H1 (cell line): Measurements from ENCODE around the gene TOGARAM1. TPM values are rescaled to one million over a fixed set of nuclear protein-coding genes. Genes with fewer than 3 reads are reported as not detected.

ENCODE experiments used
- CTCF ChIA-PET: fragments of 300-600 bp; sonication (Branson Sonifier 250); formaldehyde crosslinking; loops from one replicate; lab custom pipeline; 2021; ENCODE audit not compliant: partially characterized antibody; lab: Charles Lee
- POLR2A ChIA-PET: fragments of 300-600 bp; sonication (Branson Sonifier 250); formaldehyde crosslinking; loops from one replicate; lab custom pipeline; 2021; ENCODE audit warnings: inconsistent platforms; ENCODE audit not compliant: partially characterized antibody; lab: Charles Lee
- DNase-seq, 2 experiments: peaks; one replicate each; pipeline versions ENCODE4 v3.0.0 to v3.0.0-alpha.2; 2010 to 2022; ENCODE audit warnings: low spot score in 2 of 2, low read depth in 1 of 2, mixed read lengths in 1 of 2
- FAIRE-seq: peaks from 2 replicates; lab custom pipeline; 2011; peaks lifted over from hg19 to GRCh38; lab: Jason Lieb, UNC
- H2AFZ ChIP-seq: 2 replicates; pipeline ENCODE4 v1.8.1; 2012; ENCODE audit warnings: low read length, inconsistent platforms
- H2AK5ac ChIP-seq: 2 replicates; pipeline ENCODE4 v1.6.1; 2013; ENCODE audit warnings: low read depth, low read length
- H2BK120ac ChIP-seq: replicated peaks from 2 replicates; pipeline ENCODE3; 2013; ENCODE audit warnings: low read depth, low read length, inconsistent platforms
- H2BK12ac ChIP-seq: 2 replicates; pipeline ENCODE4 v1.6.1; 2013; ENCODE audit warnings: low read depth, low read length
- H2BK15ac ChIP-seq: 2 replicates; pipeline ENCODE4 v1.6.1; 2013; ENCODE audit warnings: low read length
- H2BK20ac ChIP-seq: 2 replicates; pipeline ENCODE4 v1.6.1; 2013; ENCODE audit warnings: low read length
- H2BK5ac ChIP-seq: 2 replicates; pipeline ENCODE4 v1.6.1; 2013; ENCODE audit warnings: low read depth, low read length
- H3K14ac ChIP-seq: 2 replicates; pipeline ENCODE4 v1.6.1; 2013; ENCODE audit warnings: inconsistent platforms; ENCODE audit not compliant: insufficient read length
- H3K18ac ChIP-seq: 2 replicates; pipeline ENCODE4 v1.6.1; 2013; ENCODE audit warnings: low read length; ENCODE audit errors: extremely low read depth
- H3K23ac ChIP-seq: 2 replicates; pipeline ENCODE4 v1.6.1; 2013; ENCODE audit warnings: inconsistent platforms; ENCODE audit not compliant: insufficient read length
- H3K23me2 ChIP-seq: 2 replicates; pipeline ENCODE4 v1.6.1; 2013; ENCODE audit warnings: low read depth, low read length
- H3K27ac ChIP-seq: 2 replicates; pipeline ENCODE4 v1.6.1; 2011; ENCODE audit warnings: low read depth, low read length, inconsistent platforms
- H3K27me3 ChIP-seq, 4 experiments: replicated peaks in 1 of 4; 1 replicate in 1 of 4; 2 replicates in 3 of 4; pipeline versions ENCODE4 v1.6.1 to v1.8.1; 2011 to 2013; ENCODE audit warnings: low read length in 3 of 4, mild to moderate bottlenecking in 3 of 4, inconsistent platforms in 2 of 4, mixed read lengths in 2 of 4, moderate library complexity in 1 of 4; ENCODE audit not compliant: control insufficient read depth in 3 of 4, insufficient read depth in 3 of 4; ENCODE audit errors: extremely low read depth in 1 of 4
- H3K36me3 ChIP-seq, 4 experiments: 2 replicates each; pipeline versions ENCODE4 v1.6.1 to v1.8.1; 2011 to 2013; ENCODE audit warnings: mild to moderate bottlenecking in 4 of 4, low read length in 3 of 4, moderate library complexity in 2 of 4, control low read depth in 1 of 4, inconsistent platforms in 1 of 4; ENCODE audit not compliant: insufficient read depth in 4 of 4, control insufficient read depth in 2 of 4
- H3K4ac ChIP-seq: replicated peaks from 2 replicates; pipeline ENCODE3; 2013; ENCODE audit warnings: low read length, low read depth, mixed read lengths, inconsistent platforms; ENCODE audit not compliant: insufficient read length
- H3K4me1 ChIP-seq, 4 experiments: replicated peaks in 1 of 4; 1 replicate in 1 of 4; 2 replicates in 3 of 4; pipeline versions ENCODE4 v1.6.1 to v1.8.1; 2011 to 2013; ENCODE audit warnings: low read length in 3 of 4, inconsistent platforms in 2 of 4, mixed read lengths in 1 of 4; ENCODE audit not compliant: insufficient read depth in 4 of 4, control insufficient read depth in 3 of 4
- H3K4me2 ChIP-seq, 2 experiments: 2 replicates each; pipeline versions ENCODE4 v1.6.1 to v1.8.1; 2011 to 2013; ENCODE audit warnings: low read depth in 2 of 2, low read length in 2 of 2, control low read depth in 1 of 2, inconsistent platforms in 1 of 2, mild to moderate bottlenecking in 1 of 2; ENCODE audit not compliant: insufficient read depth in 1 of 2
- H3K4me3 ChIP-seq, 4 experiments: fragments of 200-600, 300-600 bp in 1 of 4; sonication (generic), shearing (Covaris generic), sonication (Bioruptor Twin) in 1 of 4; 2 replicates each; pipeline versions ENCODE4 v1.5.1 to v1.8.1; 2011 to 2016; ENCODE audit warnings: low read length in 4 of 4, low read depth in 3 of 4, control low read depth in 2 of 4, inconsistent platforms in 2 of 4, mild to moderate bottlenecking in 2 of 4, mixed read lengths in 1 of 4, moderate library complexity in 1 of 4; ENCODE audit not compliant: insufficient read depth in 2 of 4; ENCODE audit errors: extremely low read depth in 1 of 4
- H3K56ac ChIP-seq: replicated peaks from 2 replicates; pipeline ENCODE3; 2013; ENCODE audit warnings: low read depth, mild to moderate bottlenecking, mixed read lengths, low read length, inconsistent platforms; ENCODE audit not compliant: insufficient read length
- H3K79me1 ChIP-seq: 2 replicates; pipeline ENCODE4 v1.6.1; 2013; ENCODE audit warnings: low read depth, low read length, control low read depth
- H3K79me2 ChIP-seq, 2 experiments: 2 replicates each; pipeline versions ENCODE4 v1.6.1 to v1.8.1; 2012 to 2013; ENCODE audit warnings: low read length in 2 of 2, mild to moderate bottlenecking in 2 of 2, inconsistent platforms in 1 of 2; ENCODE audit not compliant: insufficient read depth in 2 of 2, control insufficient read depth in 1 of 2
- H3K9ac ChIP-seq, 4 experiments: replicated peaks in 1 of 4; 1 replicate in 1 of 4; 2 replicates in 3 of 4; pipeline versions ENCODE4 v1.6.1 to v1.8.1; 2011 to 2013; ENCODE audit warnings: low read depth in 3 of 4, low read length in 3 of 4, control low read depth in 2 of 4, mild to moderate bottlenecking in 2 of 4, moderate library complexity in 2 of 4, inconsistent platforms in 1 of 4; ENCODE audit errors: extremely low read depth in 1 of 4
- H3K9me3 ChIP-seq, 2 experiments: 2 replicates each; pipeline versions ENCODE4 v1.6.1 to v1.8.1; 2012 to 2013; ENCODE audit warnings: mild to moderate bottlenecking in 2 of 2, moderate library complexity in 2 of 2, control low read depth in 1 of 2, inconsistent platforms in 1 of 2, low read depth in 1 of 2, low read length in 1 of 2, mixed read lengths in 1 of 2; ENCODE audit not compliant: insufficient read depth in 2 of 2
- H4K20me1 ChIP-seq, 2 experiments: replicated peaks in 1 of 2; 2 replicates each; pipeline versions ENCODE3 to v1.8.1; 2011 to 2013; ENCODE audit warnings: inconsistent platforms in 2 of 2, low read length in 2 of 2, mild to moderate bottlenecking in 1 of 2; ENCODE audit not compliant: insufficient read depth in 2 of 2, control insufficient read depth in 1 of 2
- H4K5ac ChIP-seq: 2 replicates; pipeline ENCODE4 v1.6.1; 2013; ENCODE audit warnings: low read length, low read depth, mixed read lengths, inconsistent platforms; ENCODE audit not compliant: insufficient read length
- H4K8ac ChIP-seq: 2 replicates; pipeline ENCODE4 v1.8.0; 2013; ENCODE audit warnings: mild to moderate bottlenecking, moderate library complexity, low read length, inconsistent platforms; ENCODE audit not compliant: insufficient read depth; ENCODE audit errors: extremely low read depth
- H4K91ac ChIP-seq: replicated peaks from 2 replicates; pipeline ENCODE3; 2013; ENCODE audit warnings: low read length, mixed read lengths, inconsistent platforms; ENCODE audit not compliant: insufficient read length
- ASH2L ChIP-seq: fragments of 200-600, 300-600 bp; sonication (generic); IDR thresholded peaks from one replicate; pipeline ENCODE4 v1.7.1; 2017; ENCODE audit warnings: low read length
- ATF3 ChIP-seq: IDR thresholded peaks from 2 replicates; pipeline ENCODE4 v1.6.1; 2011; ENCODE audit warnings: low read depth, mild to moderate bottlenecking, low read length; ENCODE audit not compliant: insufficient read depth
- CTCF ChIP-seq, 3 experiments: IDR thresholded peaks; 1 replicate in 2 of 3; 2 replicates in 1 of 3; pipeline versions ENCODE4 v1.5.1 to v1.6.1; 2011; ENCODE audit warnings: low read length in 3 of 3, mild to moderate bottlenecking in 3 of 3, inconsistent platforms in 2 of 3, low read depth in 1 of 3, moderate library complexity in 1 of 3; ENCODE audit not compliant: insufficient read depth in 1 of 3; ENCODE audit errors: control extremely low read depth in 1 of 3
- EZH2 ChIP-seq: fragments of 200-600 bp; sonication (generic); IDR thresholded peaks from 2 replicates; pipeline ENCODE4 v1.7.1; 2012; ENCODE audit warnings: low read depth, mild to moderate bottlenecking, moderate library complexity, low read length, inconsistent platforms; ENCODE audit not compliant: severe bottlenecking
- HDAC2 ChIP-seq, 2 experiments: fragments of 300-600 bp in 1 of 2; sonication (generic) in 1 of 2; IDR thresholded peaks; 2 replicates each; pipeline ENCODE4 v1.6.1; 2011 to 2012; ENCODE audit warnings: low read depth in 2 of 2, low read length in 2 of 2, mild to moderate bottlenecking in 2 of 2, moderate library complexity in 2 of 2, borderline replicate concordance in 1 of 2, inconsistent platforms in 1 of 2
- HDAC6 ChIP-seq: IDR thresholded peaks from one replicate; pipeline ENCODE4 v1.7.1; 2012; ENCODE audit warnings: low read depth, mild to moderate bottlenecking, inconsistent platforms, low read length, moderate library complexity
- SP2 ChIP-seq: IDR thresholded peaks from 2 replicates; pipeline ENCODE4 v1.6.1; 2012; ENCODE audit warnings: mild to moderate bottlenecking, low read length, inconsistent platforms
- SUZ12 ChIP-seq: fragments of 200-600 bp; sonication (generic); IDR thresholded peaks from 2 replicates; pipeline ENCODE4 v1.6.1; 2012; ENCODE audit warnings: mild to moderate bottlenecking, inconsistent platforms, low read length, moderate library complexity, mixed read lengths
- TBP ChIP-seq: IDR thresholded peaks from 2 replicates; pipeline ENCODE4 v1.6.1; 2011; ENCODE audit warnings: low read depth, low read length, improper control_type of control experiment
- TEAD4 ChIP-seq: IDR thresholded peaks from 2 replicates; pipeline ENCODE4 v1.6.1; 2012; ENCODE audit warnings: low read depth, low read length, inconsistent platforms, mixed read lengths
- YY1 ChIP-seq: IDR thresholded peaks from 2 replicates; pipeline ENCODE4 v1.6.1; 2011; ENCODE audit warnings: low read depth, mild to moderate bottlenecking, low read length
- WGBS, 2 experiments: shearing (Covaris generic) in 1 of 2; methylation state at CpG; one replicate each; pipeline versions ENCODE4 v1.1.6 to v1.1.7; 2013 to 2015; ENCODE audit warnings: low lambda C conversion rate in 2 of 2, mixed read lengths in 2 of 2, inconsistent platforms in 1 of 2, low coverage in 1 of 2, missing lambda C conversion rate in 1 of 2; ENCODE audit not compliant: insufficient replicate concordance in 2 of 2, insufficient coverage in 1 of 2, insufficient read length in 1 of 2; ENCODE audit errors: extremely low coverage in 1 of 2, missing lambda C conversion rate in 1 of 2; 5-methylcytosine and 5-hydroxymethylcytosine counted together
- polyA plus RNA-seq, 7 experiments: library from polyadenylated mRNA; depleted of rRNA in 3 of 7; stranded (reverse) in 5 of 7; unstranded in 2 of 7; fragments of >200 nt in 5 of 7; fragments of 200-250 nt in 2 of 7; gene quantifications; 1 replicate in 5 of 7; 2 replicates in 1 of 7; 4 replicates in 1 of 7; pipeline versions ENCODE4 v1.2.1 to v1.2.3, GENCODE V29; 2011 to 2013; ENCODE audit warnings: missing spikeins in 2 of 7, mixed read lengths in 2 of 7
- total RNA-seq: library from RNA; stranded (reverse); fragmentation: NEBNext Ultra II Directional; extraction: Animal tissue kit (Norgen Biotek cat#: 25700); gene quantifications from 2 replicates; pipeline ENCODE4 v1.2.1, GENCODE V29; 2021

TOGARAM1 gene
- total and polyA plus RNA-seq, 2 of the 8 experiments (the other 6 are each of a cell fraction or from before 2014, with no cell fraction given) = 2.5 to 6.8 TPM

DNA sequence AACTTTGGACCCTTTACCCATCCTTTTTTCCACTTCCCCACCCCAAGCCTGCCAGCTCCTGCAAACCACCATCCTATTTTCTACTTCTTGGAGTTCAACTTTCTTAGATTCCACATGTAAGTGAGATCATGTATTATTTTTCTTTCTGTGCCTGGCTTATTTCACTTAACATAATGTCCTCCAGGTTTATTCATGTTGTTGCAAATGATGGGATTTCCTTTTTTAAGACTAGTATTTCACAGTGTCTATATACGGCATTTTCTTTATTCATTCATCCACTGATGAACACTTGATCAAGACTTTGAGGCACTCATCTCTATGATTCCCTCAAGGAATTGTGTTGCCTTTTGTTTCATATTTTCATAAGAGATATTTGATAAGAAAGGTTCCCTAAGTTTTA lies 116.3 kb downstream of the TOGARAM1 start:
- CTCF ChIA-PET = interaction anchor here (1.4 kb wide), 1 partner anchor 165 kb away, joined by 8 read pairs; no protein-coding TSS in a partner anchor
- Histone ChIP-seq H3K79me2 (no peaks in the 10 kb centered on the region), H3K4me2 (no peak overlapping the region), H4K20me1 (no peaks in the 10 kb centered on the region), H3K23ac (no peak overlapping the region), H3K4me1 (peaks cover 0 to 4% (median 1%) of the 10 kb centered on the region in 4 experiments; a peak in 3 of 7 replicates), H2BK5ac (no peak overlapping the region), H3K9me3 (no peaks in the 10 kb centered on the region), H2AK5ac (no peak overlapping the region), H2AFZ (no peak overlapping the region), H3K4ac (no peak overlapping the region), H2BK120ac (no peak overlapping the region), H3K56ac (no peak overlapping the region), H3K23me2 (no peaks in the 10 kb centered on the region; the same call in 1 of the 2 replicates), H3K36me3 (peaks cover 0 to 2% (median 0%) of the 10 kb centered on the region in 4 experiments; a peak in 1 of 8 replicates), H2BK20ac (no peak overlapping the region), H2BK12ac (no peak overlapping the region), H4K5ac (no peak overlapping the region), H3K4me3 (no peak overlapping the region), H3K14ac (no peak overlapping the region), H3K27me3 (no peaks in the 10 kb centered on the region), H3K79me1 (no peaks in the 10 kb centered on the region), H2BK15ac (no peak overlapping the region), H4K91ac (no peak overlapping the region), H3K27ac (no peak overlapping the region), H4K8ac (no peak overlapping the region), H3K9ac (no peak overlapping the region), H3K18ac (no peak overlapping the region)
- WGBS, 2 experiments = 90% methylated on average over 1 of the region's 1 CpG; no CpG with 5 or more reads in 1 of the 2 experiments
- no peak for DNase-seq
- no peak for FAIRE-seq
- POLR2A ChIA-PET = interaction anchor here (1.2 kb wide), 1 partner anchor 62 kb away, joined by 3 read pairs; no protein-coding TSS in a partner anchor
- TF ChIP-seq ATF3 (no peak), TEAD4 (no peak), HDAC2 (IDR thresholded peaks at IDR 0.05; ENCODE audit: borderline replicate concordance in 1 of 2, low read depth in 2 of 2, low read length in 2 of 2) (no peak), TBP (no peak), SP2 (no peak), SUZ12 (no peak), EZH2 (no peak), YY1 (no peak), ASH2L (no peak), HDAC6 (no peak), CTCF (IDR thresholded peaks at IDR 0.05; ENCODE audit: control extremely low read depth in 1 of 3, insufficient read depth in 1 of 3, low read depth in 1 of 3, low read length in 3 of 3) (no peak)
